Fibroblast of villous mesenchyme (primary cell): ENCODE data around the gene TRPV2. TPM values are rescaled to one million over a fixed set of nuclear protein-coding genes. Genes with fewer than 3 reads are reported as not detected.
A peak's percentile ranks its signal among the peaks of the same experiment; 100 is the strongest.

Source experiments
- DNase-seq: peaks from one replicate; pipeline ENCODE4 v3.0.0-alpha.2; 2010; ENCODE audit warnings: low read depth
- H3K4me3 ChIP-seq: 2 replicates; pipeline ENCODE4 v1.5.1; 2011; ENCODE audit warnings: low read depth, mild to moderate bottlenecking, low read length
- CTCF ChIP-seq: IDR thresholded peaks from 2 replicates; pipeline ENCODE4 v1.5.1; 2012; ENCODE audit warnings: low read depth, mild to moderate bottlenecking, low read length; ENCODE audit not compliant: insufficient read depth
- total RNA-seq: library from RNA; depleted of rRNA; stranded (reverse); fragments of >200 nt; gene quantifications from 2 replicates; pipeline ENCODE4 v1.2.3, GENCODE V29; 2012

The TRPV2 gene
- total RNA-seq, 1 donor: 53.5 TPM

- TF ChIP-seq CTCF: no peak
- no peak overlapping the region for H3K4me3 ChIP-seq
- peak; percentile 54 for DNase-seq
Observed at GRCh38 chr17:16442594-16443510, 27.5 kb downstream of the TRPV2 start.

- no peak overlapping the region for H3K4me3 ChIP-seq
- no peak for DNase-seq
- no peak for TF ChIP-seq CTCF
Observed at GRCh38 chr17:16443511-16444257, 28.3 kb downstream of the TRPV2 start.

- DNase-seq: no peak
Observed at GRCh38 chr17:16444258-16444886, 29.0 kb downstream of the TRPV2 start.

GRCh38 chr17:16446338-16446983, 31.1 kb downstream of the TRPV2 start:
- H3K4me3 ChIP-seq: no peak overlapping the region
- TF ChIP-seq CTCF: no peak
- no peak for DNase-seq

More at GRCh38 chr17:16444258-16444886, 29.0 kb downstream of the TRPV2 start:
- no peak for TF ChIP-seq CTCF
- no peak overlapping the region for H3K4me3 ChIP-seq

- TF ChIP-seq CTCF: no peak
- no peak for DNase-seq
- no peak overlapping the region for H3K4me3 ChIP-seq
Observed at GRCh38 chr17:16447676-16448075, 32.3 kb downstream of the TRPV2 start.

- no peak overlapping the region for H3K4me3 ChIP-seq
- DNase-seq: no peak
- no peak for TF ChIP-seq CTCF
Observed at GRCh38 chr17:16448490-16448889, 33.1 kb downstream of the TRPV2 start.
